GM10266 (cell line): Measurements from ENCODE around the gene TMEM235.

Experiments
- DNase-seq: peaks from one replicate; pipeline ENCODE4 v3.0.0; 2012; ENCODE audit errors: extremely low spot score
- CTCF ChIP-seq: IDR thresholded peaks from 2 replicates; pipeline ENCODE4 v1.5.1; 2012; ENCODE audit warnings: mild to moderate bottlenecking, low read depth; ENCODE audit not compliant: control insufficient read depth, insufficient read depth; ENCODE audit errors: missing control alignments

Gene TMEM235

GRCh38 chr17:78205124-78205775 is 26.2 kb upstream of the TMEM235 start:
- TF ChIP-seq CTCF: no peak
- no peak for DNase-seq

GRCh38 chr17:78206298-78206697 is 25.1 kb upstream of the TMEM235 start:
- TF ChIP-seq CTCF: no peak
- DNase-seq: no peak

GRCh38 chr17:78208486-78208885 is 22.9 kb upstream of the TMEM235 start:
- no peak for DNase-seq
- no peak for TF ChIP-seq CTCF

GRCh38 chr17:78210111-78210510 is 21.3 kb upstream of the TMEM235 start:
- no peak for TF ChIP-seq CTCF
- no peak for DNase-seq

GRCh38 chr17:78211032-78211431 is 20.4 kb upstream of the TMEM235 start:
- no peak for DNase-seq
- no peak for TF ChIP-seq CTCF

- peak; percentile 97 for DNase-seq
- TF ChIP-seq CTCF: no peak
Observed at GRCh38 chr17:78214016-78214705, 17.3 kb upstream of the TMEM235 start, which contains the start of gene BIRC5. Gene BIRC5, plus strand, starts transcription at chr17:78214253. Its CDS starts 64 bp downstream, at chr17:78214317.

- DNase-seq: no peak
- no peak for TF ChIP-seq CTCF
Observed at GRCh38 chr17:78214706-78215061, 16.7 kb upstream of the TMEM235 start.
